Stimulated activated naive CD4-positive, alpha-beta T cell treated with Interleukin-2 at 50 U/mL for 16 hours (primary cell): Measurements from ENCODE around the gene SLC4A2.

ENCODE experiments used
- DNase-seq: peaks from one replicate; lab custom pipeline; 2025; lab: John Stamatoyannopoulos, UW

Gene SLC4A2

DNA sequence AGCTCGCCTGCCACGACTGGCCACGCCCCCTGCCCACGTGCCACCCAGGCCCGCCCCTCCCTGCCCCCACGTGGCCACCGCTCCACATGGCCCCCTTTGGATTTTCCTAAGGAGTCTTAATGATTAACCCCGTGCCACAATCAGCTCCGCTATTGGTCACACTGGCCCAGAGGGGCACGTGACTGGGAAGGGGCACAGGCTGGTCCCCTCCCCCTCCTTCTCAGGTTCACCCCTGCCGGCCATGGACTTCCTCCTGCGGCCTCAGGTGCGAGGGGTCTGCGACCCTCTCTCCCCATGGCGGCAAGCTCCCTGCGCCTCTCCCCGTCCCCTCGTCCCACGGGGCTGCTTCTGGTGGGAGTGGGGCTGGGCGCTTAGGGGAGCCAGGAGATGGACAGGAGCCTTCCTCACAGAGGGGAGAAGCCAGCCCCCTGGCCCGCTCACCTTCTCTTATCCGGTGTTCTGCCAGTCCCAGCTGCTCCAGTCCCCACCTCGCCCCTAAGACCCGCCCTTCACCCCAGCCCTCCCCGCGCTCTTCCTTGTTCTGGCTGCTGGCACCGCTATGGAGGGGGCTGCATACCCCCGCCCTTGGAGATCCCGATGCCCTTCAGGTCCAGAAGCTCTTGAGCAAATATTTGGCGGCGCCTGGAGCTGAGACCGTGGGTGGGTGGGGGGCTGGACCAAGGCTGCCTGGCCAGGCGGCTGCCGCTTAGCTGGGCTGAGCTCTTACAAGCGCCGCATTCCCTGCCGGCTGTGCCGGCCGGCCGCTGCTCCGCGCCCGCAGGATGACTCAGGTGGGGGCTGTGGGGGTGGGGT, 3.2 kb downstream of the SLC4A2 start:
- no peak for DNase-seq

DNA sequence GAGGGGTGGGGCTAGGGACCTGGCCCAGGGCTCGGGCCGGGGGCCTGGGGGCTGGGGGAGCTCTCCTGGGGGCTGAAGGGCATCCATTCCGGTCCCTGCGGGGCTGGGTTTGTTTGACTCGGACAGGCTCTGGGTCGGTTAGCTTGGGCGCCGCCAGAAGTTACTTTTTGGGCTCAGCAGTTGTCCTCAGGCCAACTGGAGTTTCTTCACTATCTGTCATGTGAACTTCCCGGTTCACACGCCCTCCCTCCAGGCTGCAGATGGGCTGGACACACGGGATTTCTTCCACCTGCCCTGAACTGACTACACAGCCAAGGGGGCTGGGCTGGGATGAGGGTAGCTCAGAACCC, 3.8 kb downstream of the SLC4A2 start:
- DNase-seq, result no peak

DNA sequence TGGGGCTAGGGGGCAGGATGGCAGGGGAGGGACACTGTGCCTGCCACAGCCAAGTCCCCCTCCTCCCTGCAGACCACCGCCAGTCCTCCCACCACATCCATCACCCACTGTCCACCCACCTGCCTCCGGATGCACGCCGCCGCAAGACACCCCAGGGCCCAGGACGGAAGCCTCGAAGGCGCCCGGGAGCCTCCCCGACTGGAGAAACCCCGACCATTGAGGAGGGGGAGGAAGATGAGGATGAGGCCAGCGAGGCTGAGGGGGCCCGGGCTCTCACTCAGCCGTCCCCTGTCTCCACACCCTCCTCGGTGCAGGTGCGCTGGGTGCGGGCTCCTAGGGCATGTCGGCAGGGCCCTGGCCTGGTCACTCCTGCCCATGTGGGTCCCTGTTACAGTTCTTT, 5.1 kb downstream of the SLC4A2 start:
- no peak for DNase-seq

DNA sequence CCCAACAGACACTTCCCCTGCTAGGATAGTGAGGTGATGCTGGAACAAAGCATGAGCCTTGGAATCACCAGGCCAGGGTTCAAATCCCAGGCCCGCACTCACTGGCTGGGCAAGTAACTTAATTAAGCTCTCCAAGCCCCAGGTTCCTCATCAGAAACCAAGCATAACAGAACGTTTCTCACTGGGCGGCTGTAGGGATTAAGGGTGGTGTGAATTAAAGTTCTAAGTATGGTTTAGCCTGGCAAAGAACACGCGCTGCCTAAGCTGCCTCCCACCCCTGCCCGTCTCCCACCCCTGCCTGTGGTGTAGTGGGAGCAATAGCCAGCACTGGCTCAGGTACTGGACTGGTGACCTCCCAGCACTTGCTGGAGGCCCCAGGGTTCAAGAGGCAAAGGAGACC, 5.6 kb downstream of the SLC4A2 start:
- DNase-seq, result no peak

DNA sequence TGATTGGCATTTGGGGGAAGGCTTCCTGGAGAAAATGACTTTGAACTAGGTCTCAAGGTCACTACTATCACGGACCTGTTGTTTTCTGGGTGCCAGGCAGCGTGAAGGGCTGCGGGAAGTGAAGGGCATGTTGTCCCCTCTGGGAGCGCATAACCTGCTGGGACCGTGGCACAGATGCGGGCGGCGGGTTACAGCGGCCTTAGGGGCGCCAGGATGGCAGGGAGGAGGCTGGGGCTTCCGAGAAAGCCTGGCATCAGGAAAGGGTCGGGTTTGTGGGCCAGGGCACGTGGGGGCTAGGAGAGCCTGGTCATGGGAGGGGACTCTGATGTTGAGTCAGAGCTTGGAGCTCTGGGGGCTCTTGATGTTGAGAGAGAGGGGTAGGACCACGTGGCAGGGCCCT, 6.1 kb downstream of the SLC4A2 start:
- no peak for DNase-seq

DNA sequence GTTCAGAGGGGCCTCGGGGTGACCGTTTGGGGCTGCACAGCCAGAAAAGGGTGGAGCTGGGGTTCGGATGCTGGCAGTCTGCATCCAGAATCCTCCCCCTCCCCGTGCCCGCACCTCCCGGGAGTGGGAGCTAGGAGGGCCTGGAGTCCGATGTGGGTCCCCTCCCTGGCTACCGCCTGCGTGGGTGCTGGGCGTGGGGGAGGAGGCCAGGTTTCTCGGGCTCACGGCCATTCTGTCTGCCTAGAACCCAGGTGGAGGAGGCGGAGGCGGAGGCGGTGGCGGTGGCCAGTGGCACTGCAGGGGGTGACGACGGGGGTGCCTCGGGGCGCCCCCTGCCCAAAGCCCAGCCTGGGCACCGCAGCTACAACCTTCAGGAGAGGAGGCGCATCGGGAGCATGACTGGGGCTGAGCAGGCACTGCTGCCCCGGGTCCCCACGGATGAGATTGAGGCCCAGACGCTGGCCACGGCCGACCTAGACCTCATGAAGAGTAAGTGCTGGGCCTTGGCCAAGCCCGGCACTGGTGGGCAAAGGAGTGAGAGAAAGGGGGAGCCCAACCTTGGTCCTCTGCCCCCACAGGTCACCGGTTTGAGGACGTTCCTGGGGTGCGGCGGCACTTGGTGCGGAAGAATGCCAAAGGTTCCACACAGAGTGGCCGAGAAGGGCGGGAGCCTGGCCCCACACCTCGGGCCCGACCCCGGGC, 7.0 kb downstream of the SLC4A2 start:
- DNase-seq, result no peak

DNA sequence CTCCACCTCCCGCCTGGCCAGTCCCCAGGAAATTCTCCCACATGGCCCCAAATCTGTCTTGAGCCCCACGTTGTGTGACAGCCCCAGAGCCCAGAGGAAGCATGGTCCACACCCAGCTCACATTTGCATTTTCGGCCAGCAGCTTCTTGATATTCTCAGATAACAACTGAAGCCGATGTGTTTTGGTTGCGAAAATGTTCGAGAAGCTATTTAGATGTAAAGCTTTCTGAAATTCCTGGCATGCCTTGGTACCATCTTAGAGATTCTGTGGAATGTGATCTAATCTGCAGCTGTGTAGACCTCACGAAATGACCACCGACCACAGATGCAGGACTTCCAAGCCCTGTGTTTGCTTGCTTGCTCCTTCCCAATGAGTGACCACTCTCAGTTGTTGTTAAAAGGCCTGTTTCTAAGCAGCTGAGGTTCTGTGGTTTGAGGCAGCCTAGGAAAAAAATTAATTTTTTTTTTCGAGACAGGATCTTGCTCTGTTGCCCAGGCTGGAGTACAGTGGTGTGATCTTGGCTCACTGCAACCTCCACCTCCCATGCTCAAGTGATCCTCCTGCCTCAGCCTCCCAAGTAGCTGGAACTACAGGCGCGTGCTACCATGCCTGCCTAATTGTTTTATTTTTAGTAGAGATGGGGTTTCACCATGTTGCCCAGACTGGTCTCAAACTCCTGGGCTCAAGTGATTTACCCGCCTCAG, 8.8 kb downstream of the SLC4A2 start:
- no peak for DNase-seq

DNA sequence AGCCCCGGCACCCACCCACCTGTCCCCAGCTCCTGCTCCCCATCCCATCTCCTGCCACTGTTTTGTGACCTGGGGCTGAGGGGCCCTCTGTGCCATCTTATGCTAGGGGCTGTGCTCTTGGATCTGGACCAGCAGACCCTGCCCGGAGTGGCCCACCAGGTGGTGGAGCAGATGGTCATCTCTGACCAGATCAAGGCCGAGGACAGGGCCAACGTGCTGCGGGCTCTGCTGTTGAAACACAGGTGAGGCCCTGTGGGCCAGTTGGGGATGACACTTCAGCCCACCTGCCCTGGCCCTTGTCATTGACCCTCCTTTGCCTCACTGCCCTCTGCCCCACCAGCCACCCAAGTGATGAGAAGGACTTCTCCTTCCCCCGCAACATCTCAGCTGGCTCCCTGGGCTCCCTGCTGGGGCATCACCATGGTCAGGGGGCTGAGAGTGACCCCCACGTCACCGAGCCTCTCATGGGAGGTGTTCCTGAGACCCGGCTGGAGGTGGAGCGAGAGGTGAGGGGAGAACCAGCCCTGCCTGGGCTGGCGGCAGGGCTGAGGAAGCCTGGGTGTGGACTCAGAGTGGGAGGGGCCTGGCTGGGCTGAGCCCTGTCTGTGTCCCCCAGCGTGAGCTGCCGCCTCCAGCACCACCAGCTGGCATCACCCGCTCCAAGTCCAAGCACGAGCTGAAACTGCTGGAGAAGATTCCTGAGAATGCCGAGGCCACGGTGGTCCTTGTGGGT, 10.6 kb downstream of the SLC4A2 start:
- DNase-seq, result no peak

DNA sequence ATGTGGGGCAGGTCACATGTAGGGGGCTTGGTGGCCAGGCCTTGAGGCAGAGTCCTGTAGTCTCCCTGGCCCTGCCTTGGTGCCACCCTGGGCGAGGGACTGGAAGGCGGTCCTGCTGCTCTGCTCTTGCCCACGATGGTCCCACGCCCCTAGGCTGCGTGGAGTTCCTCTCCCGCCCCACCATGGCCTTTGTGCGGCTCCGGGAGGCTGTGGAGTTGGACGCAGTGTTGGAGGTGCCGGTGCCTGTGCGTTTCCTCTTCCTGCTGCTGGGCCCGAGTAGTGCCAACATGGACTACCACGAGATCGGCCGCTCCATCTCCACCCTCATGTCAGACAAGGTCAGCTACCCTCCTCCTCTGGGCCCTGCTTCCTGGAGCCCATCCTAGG, 11.2 kb downstream of the SLC4A2 start:
- DNase-seq, result no peak

DNA sequence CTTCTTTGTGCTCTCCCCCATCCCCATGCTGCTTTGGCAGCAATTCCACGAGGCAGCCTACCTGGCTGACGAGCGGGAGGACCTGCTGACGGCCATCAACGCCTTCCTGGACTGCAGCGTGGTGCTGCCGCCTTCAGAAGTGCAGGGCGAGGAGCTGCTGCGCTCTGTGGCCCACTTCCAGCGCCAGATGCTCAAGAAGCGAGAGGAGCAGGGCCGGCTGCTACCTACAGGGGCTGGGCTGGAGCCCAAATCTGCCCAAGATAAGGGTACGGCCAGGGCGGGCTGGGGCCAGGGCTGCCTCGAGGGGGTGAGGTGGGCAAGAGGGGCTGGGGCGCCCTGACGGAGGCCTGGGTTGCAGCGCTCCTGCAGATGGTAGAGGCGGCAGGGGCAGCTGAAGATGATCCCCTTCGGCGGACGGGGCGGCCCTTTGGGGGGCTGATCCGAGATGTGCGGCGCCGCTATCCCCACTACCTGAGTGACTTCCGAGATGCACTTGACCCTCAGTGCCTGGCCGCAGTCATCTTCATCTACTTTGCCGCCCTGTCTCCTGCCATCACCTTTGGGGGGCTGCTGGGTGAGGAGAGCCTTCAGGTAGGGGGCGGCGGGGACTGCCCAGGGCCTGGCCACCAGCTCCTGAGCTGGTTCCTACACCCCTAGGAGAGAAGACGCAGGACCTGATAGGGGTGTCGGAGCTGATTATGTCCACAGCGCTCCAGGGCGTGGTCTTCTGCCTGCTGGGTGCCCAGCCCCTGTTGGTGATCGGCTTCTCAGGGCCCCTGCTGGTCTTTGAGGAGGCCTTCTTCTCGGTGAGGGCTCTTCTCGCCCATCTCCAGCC, 11.9 kb downstream of the SLC4A2 start:
- DNase-seq, result no peak

DNA sequence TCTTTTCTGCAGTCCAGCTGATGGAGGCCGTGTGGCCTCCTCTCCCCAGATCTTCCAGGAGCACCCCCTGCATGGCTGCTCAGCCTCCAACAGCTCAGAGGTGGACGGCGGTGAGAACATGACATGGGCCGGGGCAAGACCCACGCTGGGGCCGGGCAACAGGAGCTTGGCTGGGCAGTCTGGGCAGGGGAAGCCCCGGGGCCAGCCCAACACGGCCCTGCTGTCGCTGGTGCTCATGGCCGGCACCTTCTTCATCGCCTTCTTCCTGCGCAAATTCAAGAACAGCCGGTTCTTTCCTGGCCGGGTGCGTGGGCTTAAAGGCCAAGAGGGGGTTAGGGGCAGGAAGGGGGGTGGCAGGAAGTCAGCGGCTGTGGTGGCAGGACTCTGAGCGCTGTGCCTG, 14.6 kb downstream of the SLC4A2 start:
- DNase-seq, result no peak

DNA sequence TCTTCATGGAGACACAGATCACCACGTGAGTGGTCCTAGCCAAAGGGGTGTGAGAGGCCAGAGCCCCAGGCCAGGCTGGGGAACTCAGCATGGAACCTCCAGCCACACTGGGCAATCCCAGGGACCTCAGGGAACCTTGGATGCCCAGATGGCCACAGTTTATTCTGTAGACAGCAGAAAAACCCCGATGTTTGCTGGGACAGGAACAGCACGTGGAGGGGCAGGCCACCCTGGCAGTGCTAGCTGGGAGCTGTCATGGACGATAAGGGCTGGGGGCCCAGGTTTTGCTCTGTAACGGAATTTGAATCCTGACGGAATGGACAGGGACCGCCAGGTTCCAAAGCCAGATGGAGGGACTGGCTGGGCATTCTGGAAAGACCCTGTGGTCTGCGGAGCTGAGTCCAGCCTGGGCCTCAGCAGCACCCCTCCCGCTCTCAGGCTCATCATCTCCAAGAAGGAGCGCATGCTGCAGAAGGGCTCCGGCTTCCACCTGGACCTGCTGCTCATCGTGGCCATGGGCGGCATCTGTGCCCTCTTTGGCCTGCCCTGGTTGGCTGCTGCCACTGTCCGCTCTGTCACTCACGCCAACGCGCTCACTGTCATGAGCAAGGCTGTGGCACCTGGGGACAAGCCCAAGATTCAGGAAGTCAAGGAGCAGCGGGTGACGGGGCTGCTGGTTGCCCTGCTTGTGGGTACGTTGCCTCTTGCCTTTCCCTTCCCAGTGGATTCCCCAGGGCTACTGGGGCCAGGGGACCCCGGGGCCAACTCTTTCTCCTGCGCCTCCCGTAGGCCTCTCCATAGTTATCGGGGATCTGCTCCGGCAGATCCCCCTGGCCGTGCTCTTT, 15.7 kb downstream of the SLC4A2 start:
- DNase-seq, result no peak

DNA sequence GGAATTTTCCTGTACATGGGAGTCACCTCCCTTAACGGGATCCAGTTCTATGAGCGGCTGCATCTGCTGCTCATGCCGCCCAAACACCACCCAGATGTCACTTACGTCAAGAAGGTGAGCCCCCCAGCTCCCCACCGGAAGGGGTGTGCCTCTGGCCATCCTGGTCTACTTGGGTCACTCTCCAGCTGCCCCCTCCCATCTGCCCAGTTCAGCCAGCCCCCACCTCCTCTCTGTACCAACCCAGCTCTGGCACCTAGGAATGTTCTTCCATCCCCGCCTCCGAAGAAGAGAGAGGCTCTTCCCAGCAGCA, 16.2 kb downstream of the SLC4A2 start:
- no peak for DNase-seq

DNA sequence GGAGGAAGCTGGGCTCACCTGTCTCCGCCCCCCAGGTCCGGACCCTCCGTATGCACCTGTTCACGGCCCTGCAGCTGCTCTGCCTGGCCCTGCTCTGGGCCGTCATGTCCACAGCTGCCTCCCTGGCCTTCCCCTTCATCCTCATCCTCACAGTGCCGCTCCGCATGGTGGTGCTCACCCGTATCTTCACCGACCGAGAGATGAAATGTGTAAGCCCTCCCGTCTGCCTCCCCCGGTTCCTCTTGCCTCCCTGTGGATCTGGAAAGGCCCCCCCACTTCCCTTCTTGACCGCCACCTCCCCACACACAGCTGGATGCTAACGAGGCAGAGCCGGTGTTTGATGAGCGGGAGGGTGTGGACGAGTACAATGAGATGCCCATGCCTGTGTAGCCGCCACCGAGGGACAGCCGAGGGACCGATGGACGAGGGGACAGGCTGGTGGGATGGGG, 16.6 kb downstream of the SLC4A2 start:
- DNase-seq, result no peak

DNA sequence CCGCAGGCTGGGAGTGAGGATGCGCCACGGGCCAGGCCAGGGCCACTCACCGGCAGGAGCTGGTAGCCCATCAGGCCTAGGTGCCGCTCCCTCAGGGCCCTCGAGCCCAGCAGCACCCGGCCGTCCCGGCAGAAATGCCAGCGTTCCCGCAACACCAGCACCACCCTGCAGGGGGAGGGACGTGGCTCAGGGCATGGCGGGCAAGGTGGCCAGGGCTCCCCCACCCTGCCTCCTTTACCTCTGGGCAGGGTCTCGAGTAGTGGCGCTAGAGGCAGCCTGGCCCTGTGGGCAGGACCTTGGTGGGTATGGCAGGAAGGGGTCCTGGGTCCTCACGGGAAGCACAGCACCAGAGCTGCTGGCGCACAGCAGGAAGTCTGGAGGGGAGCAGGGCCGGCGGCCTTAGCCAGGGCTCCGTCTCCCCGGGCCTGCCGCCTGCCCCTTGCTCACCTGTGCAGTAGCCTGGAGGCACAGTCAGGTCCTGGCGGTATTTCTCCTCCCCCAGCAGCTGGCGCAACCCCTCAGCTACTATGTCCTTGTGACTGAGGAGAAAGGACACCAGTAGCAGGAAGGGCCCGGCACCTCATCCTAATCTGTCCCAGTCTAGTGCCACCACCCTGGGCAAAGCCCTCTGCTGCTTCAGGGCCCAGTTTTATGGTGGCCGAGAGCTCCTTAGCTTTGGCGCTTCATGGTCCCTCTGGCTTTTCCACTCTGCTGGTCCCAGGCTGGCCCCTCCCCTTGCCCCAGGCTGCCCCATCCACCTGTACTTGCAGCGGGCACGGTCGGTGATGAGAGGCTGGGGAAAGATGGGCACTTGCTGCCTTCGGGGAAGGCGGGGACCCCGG, 17.7 kb downstream of the SLC4A2 start:
- DNase-seq, result peak; percentile 1

DNA sequence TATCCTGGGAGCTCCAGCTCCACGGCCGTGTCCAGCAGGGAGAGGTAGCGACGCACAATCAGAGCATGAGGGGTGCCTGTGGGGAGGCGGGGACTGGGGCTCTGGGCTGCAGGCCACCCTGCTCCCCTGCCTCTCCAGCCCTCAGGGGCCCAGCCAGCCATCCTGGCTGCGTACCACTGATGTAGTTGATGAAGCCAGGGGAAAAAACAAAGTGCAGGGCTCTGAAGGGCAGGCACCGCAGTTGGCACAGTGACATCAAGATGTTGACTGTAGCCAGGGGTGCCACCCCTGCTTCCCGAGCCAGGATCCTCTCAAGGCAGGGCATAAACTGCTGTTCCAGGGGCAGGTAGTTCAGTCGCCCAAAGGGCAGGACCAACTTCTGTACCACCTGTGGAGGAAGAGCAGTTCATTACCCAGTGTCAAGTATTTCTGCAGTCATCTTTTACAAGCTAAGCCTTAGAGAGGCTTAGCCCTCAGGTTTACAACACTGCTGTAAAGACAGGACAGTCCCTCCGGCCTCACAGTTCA, 18.4 kb downstream of the SLC4A2 start:
- DNase-seq, result no peak

DNA sequence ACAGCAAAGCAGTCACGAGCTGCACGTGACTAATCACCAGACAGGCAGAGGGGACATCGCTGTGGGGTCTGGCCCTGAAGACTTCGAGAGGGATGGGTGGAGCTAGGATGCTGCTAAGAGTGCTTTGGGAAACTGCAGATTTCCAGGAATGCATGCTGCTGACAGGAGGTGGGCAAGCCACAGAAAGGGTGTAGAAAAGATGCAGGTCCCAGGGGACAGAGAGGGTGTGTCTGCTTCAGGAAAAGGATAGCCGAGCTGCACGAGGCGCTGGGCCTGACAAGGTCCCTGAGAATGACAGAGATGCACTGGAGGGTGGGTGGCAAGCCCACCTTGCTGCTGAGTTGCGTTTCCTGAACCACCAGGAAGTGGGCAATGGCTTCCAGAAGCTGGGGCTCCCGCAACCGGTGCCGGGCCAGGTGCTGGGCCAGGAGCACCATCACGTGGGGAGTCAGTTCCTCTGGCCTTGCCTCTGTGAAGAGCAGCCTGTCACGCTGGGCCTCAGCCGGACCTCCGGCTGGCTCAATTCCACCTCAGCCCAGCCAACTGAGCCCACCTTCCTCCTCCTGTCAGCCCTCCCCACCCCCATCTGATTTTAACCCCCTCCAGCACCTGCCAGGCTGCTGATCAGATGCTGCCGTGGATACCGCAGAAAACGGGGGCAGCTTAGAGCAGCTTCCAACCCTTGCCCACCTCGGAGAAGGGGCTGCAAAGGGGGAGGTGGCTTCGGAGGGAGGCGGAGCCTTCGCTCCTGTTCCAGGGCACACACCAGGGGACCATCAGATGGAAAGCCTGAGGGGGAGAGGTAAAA, 19.0 kb downstream of the SLC4A2 start:
- DNase-seq, result no peak

DNA sequence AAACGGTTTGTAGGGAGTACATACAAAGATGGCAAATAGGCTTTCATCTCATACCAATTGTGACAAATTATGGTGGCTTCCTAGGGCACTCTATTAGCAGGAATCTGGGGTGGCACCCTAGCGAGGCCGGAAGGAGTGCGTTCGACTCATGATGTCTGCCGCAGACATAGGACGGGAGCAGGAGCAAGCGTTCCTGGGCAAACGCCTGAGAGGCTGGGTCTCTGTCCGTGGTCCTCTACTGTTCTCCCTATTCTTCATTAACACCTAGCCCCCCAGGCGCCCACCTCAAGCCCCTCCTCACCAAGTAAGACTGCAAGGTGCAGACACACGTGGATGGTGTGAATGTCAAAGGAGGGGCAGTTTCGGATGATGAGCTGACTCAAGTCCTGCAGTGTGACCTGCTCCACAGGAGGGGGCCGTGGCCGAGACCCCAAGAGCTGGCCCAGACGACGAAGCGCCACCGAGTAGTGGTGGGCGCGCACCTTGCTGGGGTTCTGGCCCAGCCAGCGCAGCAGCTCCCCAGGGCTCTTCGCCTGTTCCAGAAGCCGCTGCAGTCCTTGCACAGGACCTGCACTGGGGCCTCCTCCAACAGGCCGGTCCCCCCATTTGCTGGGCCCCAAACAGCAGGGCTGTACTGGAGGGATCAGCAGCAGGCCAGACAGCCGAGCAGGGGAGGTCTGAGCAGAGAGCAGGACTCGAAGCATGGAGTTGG, 20.0 kb downstream of the SLC4A2 start:
- DNase-seq, result no peak
